Fibroblast of lung (primary cell): ENCODE data around the gene CEP78.

Experiments
- EZH2 ChIP-seq: IDR thresholded peaks from 2 replicates; pipeline ENCODE4 v1.5.1; 2012; ENCODE audit warnings: low read length, control low read depth, mild to moderate bottlenecking; ENCODE audit errors: missing control alignments
- TF ChIP-seq, protein P1 (sequence below), 2 donors: IDR thresholded peaks in 1 of 2; conservative IDR thresholded peaks in 1 of 2; 1 replicate in 1 of 2; 2 replicates in 1 of 2; pipeline ENCODE4 v1.5.1; 2011 to 2012; ENCODE audit warnings: low read length in 2 of 2, control low read depth in 1 of 2, inconsistent platforms in 1 of 2, low read depth in 1 of 2, mild to moderate bottlenecking in 1 of 2

DNA sequence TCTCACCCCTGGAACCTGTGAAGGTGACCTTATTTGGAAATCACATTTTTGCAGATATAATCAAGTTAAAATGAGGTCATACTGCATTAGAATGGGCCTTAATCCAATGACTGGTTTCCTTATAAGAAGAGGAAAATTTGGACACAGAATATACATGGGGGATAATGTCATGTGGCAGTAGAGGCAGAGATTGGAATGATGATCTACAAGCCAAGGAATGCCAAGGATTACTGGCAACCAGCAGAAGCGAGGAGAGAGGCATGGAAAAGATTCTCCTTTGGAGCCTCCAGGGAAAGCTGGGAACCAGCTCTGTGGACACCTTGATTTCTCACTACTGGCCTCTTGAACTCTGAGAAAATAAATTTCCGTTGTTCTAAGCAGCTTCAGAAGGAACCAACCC is 20.2 kb upstream of the CEP78 start:
- no peak for TF ChIP-seq EZH2
- TF ChIP-seq, protein P1, sequence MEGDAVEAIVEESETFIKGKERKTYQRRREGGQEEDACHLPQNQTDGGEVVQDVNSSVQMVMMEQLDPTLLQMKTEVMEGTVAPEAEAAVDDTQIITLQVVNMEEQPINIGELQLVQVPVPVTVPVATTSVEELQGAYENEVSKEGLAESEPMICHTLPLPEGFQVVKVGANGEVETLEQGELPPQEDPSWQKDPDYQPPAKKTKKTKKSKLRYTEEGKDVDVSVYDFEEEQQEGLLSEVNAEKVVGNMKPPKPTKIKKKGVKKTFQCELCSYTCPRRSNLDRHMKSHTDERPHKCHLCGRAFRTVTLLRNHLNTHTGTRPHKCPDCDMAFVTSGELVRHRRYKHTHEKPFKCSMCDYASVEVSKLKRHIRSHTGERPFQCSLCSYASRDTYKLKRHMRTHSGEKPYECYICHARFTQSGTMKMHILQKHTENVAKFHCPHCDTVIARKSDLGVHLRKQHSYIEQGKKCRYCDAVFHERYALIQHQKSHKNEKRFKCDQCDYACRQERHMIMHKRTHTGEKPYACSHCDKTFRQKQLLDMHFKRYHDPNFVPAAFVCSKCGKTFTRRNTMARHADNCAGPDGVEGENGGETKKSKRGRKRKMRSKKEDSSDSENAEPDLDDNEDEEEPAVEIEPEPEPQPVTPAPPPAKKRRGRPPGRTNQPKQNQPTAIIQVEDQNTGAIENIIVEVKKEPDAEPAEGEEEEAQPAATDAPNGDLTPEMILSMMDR (conservative IDR thresholded peaks at IDR 0.05 in 1 of 2, IDR thresholded peaks at IDR 0.05 in 1 of 2; ENCODE audit: low read depth in 1 of 2, low read length in 2 of 2): no peak
